ENCODE results near the gene P4HTM.

P4HTM gene

DNA sequence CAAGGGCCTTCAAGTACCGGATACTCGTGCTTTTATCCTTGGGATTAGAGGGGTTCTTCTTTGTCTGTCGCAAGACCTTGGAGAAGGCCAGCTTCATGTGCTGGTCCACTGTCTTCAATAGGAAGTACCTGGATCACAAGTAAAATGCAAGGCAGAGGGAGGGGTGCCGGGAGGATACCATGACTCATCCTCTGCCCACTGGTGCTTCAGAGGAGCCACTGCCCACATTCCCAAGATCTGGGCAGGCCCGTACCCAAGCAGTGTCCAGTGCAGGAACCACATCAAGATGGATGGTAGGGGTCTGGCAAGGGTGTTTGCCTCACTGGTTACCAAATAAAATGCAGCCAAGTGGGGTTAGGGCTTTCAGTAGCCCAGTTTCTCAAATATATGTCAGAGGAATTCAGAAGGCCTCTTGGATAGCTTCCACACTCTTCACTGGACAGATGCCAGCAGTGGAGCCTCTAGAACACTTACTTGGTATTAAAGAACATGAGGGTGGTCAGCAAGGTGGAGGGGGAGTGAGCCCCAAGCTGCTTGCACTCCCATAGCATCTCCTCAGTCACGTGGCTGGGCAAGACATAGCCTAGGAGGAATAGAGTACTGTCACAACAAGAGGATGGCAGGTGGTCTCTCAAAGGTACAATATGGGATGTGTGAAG lies 42.7 kb downstream of the P4HTM start:
- TF ChIP-seq, protein P1, sequence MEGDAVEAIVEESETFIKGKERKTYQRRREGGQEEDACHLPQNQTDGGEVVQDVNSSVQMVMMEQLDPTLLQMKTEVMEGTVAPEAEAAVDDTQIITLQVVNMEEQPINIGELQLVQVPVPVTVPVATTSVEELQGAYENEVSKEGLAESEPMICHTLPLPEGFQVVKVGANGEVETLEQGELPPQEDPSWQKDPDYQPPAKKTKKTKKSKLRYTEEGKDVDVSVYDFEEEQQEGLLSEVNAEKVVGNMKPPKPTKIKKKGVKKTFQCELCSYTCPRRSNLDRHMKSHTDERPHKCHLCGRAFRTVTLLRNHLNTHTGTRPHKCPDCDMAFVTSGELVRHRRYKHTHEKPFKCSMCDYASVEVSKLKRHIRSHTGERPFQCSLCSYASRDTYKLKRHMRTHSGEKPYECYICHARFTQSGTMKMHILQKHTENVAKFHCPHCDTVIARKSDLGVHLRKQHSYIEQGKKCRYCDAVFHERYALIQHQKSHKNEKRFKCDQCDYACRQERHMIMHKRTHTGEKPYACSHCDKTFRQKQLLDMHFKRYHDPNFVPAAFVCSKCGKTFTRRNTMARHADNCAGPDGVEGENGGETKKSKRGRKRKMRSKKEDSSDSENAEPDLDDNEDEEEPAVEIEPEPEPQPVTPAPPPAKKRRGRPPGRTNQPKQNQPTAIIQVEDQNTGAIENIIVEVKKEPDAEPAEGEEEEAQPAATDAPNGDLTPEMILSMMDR (IDR thresholded peaks at IDR 0.05; ENCODE audit: extremely low read depth, missing control alignments), result no peak
- DNase-seq (ENCODE audit: low spot score), result no peak

DNA sequence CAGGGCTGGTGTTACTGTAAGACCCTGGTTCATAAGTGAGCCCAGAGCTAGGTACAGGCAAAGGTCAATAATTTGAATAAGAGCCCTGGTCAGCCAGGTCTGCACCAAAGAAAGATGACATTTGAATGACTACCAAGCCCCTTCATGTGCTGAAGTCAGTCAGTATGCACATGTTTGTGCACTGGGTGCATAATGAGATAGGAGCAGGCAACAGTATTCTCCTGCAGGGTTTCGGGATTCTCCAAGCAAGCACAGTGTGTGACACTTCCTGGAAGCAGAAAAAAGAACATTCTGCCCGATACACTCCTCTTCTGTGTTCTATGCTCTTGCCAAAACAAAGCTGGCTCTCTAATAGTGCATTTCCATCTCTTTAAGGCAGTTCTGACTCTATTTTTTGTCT lies 44.6 kb downstream of the P4HTM start:
- no peak for DNase-seq (ENCODE audit: low spot score)
- TF ChIP-seq, protein P1 (IDR thresholded peaks at IDR 0.05; ENCODE audit: extremely low read depth, missing control alignments), result no peak

DNA sequence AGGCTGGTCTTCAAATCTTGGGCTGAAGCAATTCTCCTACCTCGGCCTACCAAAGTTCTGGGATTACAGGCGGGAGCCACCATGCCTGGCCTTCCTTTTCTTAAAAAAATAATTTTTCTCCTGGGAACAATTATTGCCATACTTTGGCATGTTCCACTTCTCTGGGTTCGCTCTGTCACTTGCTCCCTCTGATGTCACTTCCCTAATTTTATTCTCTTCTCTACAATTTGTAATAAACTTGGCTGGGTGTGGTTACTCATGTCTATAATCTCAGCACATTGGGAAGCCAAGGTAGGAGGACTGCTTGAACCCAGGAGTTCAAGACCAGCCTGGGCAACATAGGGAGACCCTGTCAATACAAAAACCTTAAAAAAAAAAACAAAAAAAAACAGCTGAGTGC lies 45.2 kb downstream of the P4HTM start:
- TF ChIP-seq, protein P1 (IDR thresholded peaks at IDR 0.05; ENCODE audit: extremely low read depth, missing control alignments), result no peak
- DNase-seq (ENCODE audit: low spot score), result no peak

DNA sequence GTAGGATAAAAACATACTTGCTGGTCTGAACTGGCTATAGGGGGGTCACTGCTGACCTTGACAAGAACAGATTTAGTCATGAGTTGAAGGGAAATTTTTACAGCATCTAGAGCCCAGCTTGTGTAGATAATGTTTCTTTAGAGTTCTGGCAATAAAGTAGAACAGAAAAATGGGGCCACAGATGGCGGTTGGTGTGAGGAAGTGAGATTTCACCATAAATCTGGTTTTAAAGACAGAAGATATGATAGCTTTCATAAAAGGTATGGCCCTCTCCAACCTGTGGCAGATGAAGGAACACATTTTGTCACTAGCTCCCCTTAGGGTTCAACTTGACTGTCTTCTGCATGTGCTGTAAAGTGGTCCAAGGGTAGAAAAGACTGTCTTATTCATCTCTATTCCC lies 63.5 kb downstream of the P4HTM start:
- TF ChIP-seq, protein P1 (IDR thresholded peaks at IDR 0.05; ENCODE audit: extremely low read depth, missing control alignments), result no peak
- DNase-seq (ENCODE audit: low spot score), result no peak

DNA sequence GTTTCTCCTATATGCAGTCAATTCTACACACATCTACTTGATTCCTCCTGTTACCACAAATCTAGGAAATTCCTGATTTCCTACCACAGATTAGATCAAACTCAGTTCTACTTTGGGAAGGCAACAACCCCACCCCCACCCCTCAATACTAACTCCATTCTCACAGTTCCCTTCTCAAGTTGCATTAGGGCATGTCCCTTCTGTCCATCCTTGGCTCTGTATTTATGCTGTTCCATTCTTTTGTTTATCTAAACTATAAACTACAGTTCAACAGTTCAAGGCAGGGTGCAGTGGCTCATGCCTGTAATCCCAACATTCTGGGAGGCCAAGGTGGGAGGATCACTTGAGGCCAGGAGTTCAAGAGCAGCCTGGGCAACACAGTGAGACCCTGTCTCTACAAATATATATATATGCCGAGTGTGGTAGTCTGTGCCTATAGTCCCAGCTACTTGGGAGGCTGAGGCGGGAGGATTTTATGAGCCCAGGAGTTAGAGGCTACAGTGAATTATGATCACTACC lies 64.4 kb downstream of the P4HTM start:
- TF ChIP-seq, protein P1 (IDR thresholded peaks at IDR 0.05; ENCODE audit: extremely low read depth, missing control alignments), result no peak
- no peak for DNase-seq (ENCODE audit: low spot score)
